ENCODE results near the gene THTPA.
"Not testable (repeated sequence)": the region's sequence is repeated elsewhere in the genome, so short reads cannot be mapped to it uniquely, and the experiment has no call there.

THTPA gene

DNA sequence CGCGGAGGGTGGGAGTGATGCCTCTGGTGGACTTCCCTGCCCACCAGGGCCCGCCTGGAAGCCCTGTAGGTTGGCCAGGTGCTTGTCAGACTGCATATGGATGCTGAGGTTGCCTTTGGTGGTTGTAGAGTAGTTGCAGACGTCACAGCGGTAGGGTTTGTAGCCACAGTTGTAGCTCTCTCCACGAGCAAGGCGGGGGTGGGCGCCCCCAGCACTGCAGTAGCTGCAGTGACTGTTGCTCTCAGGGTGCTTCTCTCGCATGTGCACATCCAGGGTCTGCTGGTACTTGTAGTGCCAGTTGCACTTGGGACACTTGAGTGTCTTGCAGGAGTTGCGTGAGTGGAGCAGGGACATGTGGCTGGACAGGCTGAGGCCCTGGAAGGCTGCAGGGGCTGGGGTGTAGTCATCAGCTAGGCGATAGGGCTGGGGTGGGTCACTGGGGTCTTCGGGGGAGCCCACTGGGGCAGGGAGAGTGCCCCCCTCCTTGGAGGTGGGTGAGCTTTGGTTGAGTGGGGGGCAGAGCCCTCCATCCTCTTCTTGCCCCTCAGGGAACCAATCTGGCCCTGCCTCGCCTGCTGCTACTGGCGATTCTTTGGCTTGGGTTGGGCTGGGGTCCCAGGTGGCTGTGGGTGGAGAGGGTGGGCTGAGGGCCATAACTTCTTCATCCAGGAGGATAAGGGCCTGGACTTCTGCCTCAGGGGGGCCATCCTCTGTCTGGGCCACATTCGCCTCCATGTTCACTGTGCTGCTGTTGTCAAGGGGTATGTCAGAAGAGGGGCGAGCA is 22.2 kb upstream of the THTPA start:
- DNase-seq (ENCODE audit: low read depth in 2 of 2), result no peak

DNA sequence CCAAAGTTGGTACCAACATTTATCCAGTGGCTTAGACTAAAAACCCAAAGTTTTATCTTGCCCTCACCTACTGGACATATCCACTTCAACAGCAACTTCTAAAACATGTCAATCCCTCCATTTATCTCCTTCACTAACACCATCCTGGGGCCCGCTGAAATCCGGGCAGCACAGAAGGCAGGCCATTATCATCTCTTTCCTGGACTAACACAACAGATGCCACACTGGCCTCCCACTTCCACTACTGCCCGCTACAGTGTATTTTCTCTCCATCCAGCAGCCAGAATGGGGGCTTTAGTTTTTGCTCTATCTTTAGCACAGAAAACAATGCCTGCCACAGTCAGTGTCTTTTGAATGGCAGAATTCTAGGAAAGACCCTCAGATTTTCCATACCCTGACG is 20.1 kb upstream of the THTPA start:
- no peak for DNase-seq (ENCODE audit: low read depth in 2 of 2)

DNA sequence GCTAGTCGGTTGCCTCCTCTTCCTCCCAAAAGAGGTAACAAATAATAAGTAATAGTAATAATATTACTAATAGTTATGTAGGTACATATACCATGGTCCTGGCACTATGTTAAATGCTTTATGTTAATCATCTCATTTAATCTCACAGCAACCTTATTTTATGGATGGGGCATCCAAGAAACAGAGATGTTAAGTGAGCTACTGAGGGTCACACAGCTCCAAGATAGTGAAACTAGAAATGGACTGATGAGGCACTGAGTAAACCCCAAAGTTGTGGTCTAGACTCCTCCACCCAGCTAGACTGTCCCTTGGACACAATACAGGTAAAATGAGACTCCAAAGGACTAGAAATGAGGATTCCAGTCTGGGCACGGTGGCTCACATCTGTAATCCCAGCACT is 19.6 kb upstream of the THTPA start:
- DNase-seq (ENCODE audit: low read depth in 2 of 2), result no peak

GRCh38 chr14:23536906-23537305 is 19.2 kb upstream of the THTPA start:
- DNase-seq (ENCODE audit: low read depth in 2 of 2), result not testable (repeated sequence)

DNA sequence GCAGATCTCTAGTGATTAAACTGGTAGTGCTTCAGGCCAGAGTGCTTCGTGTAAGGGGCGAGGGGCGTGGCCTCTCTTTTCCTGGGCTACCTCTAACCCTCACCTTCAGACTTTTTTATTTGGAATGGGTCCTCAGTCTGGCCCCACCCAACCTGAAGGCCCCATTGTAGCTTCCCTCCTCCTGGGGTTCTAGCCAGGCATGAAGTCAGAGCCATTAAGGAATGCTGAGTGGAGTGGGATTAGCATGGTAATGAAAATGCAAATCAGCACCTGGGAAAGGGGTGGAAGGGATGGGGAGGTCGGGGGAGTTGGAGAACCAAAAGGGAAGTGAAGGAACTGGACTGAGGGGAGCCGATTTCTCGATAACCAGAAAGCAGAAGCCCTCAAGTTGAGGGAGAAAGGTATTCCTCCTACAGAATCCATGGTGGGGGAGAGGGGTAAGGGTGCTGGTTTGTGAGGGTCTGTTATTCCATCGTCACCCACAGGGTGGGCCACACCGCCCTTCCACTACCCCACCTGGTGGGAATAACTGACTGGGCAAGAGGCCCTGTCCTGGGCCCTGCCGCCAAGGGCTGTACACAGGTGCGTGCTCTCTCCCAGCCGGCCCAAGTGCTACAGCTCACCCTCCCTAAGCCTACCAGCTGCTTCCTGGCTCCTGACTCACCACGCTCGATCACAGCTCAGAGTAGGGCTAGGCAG is 18.6 kb upstream of the THTPA start:
- DNase-seq (ENCODE audit: low read depth in 2 of 2), result no peak

DNA sequence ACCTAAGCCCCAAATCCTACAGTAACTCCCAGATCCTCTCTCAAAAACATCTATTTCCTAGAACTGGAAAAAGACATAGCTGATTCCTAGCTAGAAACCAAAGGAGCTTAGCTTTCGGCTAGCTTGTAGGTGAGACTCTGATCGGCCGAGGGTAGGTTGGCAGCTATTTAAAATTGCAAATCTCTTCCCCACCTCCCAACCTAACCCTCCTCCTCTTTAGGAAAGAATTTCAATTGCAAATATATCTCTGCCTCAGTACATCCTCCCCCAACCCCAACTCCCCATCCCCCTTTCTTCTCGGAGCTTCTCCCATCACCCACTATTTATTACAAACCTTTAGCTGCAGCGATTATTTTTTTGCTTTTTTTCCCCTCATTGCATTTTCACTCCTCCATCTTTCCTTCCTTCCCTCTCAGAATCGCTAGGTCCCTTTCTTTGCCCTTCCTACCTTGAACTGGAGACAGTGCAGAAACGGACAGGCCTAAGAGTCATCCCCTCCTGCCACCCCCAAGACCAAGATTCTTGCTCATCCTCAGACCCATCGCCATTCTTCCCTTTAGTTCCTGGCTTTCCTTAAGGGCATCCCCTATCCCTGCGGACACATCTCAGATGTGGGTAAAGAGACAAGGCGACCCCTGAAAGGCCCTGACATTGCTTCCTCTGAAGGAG is 17.9 kb upstream of the THTPA start:
- DNase-seq (ENCODE audit: low read depth in 2 of 2), result no peak

DNA sequence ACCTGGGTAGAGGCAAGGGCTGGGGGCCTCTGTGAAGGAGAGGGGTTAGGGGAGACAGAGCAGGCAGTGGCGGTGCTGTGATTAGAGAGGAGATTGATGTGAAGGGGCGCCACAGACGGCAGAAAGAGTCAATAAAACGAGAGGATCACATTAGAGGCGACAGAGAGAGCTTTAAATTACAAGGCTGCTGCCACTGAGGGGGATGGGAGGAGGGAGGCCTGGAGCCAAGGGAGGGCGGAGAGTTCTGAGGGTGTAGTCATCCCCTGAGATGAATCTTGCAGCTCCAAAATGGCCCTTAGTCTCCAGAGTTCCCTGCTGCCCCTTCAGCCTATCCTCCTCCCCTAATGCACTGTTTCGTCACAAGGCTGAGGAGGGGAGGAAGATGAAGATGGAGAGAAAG is 17.3 kb upstream of the THTPA start:
- no peak for DNase-seq (ENCODE audit: low read depth in 2 of 2)

DNA sequence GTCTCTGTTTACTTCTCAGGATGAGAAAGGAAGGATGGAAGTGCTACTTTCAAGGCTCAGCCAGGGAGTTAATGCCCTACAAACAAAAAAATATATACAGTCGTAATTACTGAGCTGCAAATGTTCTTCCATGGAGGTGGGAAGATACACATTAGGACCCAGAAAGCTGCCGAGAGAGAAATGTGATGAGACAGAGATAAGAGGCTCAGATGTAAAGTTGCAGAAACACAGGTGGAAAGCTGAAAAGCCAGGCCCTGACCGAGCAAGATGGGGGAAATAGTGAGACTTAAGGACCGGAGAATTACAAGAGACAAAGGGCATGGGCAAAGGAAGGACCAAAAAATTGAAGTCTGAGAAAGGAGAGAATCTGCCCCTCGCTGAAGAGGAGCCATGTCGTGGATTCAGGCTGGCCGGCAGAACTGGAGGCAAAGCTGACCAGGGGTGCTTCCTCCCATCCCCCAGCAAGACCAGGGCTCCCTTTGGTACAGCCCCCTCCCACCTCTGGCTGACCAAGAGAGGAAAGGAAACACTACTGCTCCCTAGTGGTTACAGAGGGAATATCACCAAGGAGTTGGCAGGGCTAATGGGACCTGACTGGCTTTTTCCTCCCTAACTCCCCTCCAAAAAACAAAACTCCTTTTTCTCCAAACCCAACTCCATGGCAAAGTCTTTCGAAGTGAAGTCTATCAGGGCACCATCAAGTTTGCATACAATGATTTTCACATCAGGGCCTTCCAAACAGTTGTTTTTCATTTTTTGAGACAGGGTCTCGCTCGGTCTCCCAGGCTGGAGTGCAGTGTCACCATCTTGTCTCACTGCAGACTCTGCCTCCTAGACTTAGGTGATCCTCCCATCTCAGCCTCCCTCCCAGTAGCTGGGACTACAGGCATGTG is 16.6 kb upstream of the THTPA start:
- DNase-seq (ENCODE audit: low read depth in 2 of 2), result no peak

- DNase-seq (ENCODE audit: low read depth in 2 of 2), result no peak
These were observed 16.0 kb upstream of the THTPA start for GRCh38 chr14:23540141-23540469.

DNA sequence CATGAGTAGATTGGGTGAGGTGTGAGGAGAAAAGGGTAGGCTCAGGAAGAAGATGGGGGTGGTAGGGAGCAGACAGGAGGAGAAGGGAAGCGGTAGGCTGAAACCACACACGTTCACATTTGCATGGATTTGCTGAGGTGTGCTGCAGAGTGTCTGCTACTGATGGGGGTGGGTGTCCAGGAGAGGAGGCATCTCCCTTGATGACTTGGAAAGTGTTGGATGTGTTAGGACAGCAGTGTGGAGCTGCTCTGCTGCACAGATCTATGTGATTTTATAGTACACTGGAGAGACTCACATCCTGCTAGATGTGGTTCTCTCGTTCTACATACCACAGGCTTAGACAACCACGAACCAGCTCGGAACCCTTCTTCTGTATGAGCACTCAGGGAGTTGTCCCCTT is 13.8 kb upstream of the THTPA start:
- DNase-seq (ENCODE audit: low read depth in 2 of 2), result no peak

- DNase-seq (ENCODE audit: low read depth in 2 of 2), result no peak
These were observed 12.7 kb upstream of the THTPA start for GRCh38 chr14:23543403-23543802.

DNA sequence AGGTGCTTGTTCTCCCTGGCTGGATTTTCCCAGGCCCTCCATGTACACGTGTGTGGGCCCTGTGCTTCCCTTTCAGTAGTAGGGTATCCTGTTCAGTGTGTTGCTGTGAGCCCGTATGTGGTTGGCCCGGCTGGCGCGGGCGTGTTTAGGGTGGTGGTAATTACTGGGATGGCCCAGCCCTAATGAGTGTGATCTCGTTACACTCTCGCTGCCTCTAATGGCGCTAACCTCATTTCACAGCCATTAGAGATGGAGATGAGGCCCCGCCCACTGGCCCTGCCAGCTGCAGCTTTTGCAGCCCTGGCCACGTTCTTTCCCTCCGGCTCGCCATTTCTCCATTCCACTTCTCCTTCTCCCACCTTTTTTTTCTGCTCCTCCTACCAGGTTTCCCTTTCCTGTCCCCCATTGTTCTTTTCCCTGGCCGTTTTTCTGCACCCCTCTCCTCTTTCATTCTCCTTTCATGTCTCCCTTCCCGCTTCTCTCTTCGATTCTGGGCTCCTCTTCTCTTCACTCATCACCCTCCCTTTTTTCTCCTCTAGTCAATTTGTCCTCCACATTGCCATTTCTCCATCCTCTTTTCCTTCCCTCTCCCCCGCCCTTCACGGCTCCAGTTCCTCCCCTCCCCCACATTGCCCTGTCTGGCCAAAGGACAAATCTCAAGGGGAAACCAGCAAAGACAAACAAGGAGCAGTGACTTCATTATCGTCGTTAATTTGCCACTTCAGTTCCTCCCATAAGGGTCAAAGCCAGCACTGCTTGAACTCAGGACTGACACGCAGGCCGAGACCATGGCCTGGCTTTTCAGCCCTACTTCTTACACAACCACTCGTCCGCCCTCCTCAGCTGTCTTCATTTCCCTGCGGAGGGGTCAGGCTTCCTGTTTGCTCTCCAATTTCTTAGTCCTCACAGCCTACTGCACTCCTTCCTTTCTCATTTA is 11.3 kb upstream of the THTPA start:
- no peak for DNase-seq (ENCODE audit: low read depth in 2 of 2)

DNA sequence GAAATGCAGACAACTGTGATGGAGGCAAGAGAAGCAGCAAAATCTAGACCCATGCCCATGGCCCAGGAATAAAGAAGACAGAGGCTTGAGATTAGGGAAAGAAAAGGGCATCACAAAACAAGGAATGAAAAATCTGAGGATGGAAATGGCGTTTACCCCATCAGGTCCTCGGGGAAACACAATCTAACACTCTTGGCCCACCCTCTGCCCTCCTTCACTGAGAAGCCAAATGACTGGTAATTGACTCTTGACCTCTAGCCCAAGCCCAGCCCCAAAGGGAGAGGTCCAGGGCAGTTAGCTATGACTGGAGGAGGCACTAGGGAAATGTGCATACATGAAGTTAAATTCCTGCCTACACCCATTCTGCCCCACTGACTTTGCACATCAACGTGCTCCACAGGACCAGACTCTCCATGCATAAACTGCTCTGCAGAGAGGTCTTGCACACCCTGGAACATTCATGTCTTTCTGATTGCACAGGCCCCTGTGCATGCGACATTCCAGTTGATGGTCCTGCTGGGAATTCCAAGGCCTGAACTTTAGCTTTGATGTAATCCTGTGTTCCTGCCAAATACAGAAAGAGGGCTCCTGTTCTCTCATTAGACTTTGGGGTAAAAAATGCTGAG is 10.2 kb upstream of the THTPA start:
- no peak for DNase-seq (ENCODE audit: low read depth in 2 of 2)

- DNase-seq (ENCODE audit: low read depth in 2 of 2), result no peak
These were observed 9.5 kb upstream of the THTPA start for GRCh38 chr14:23546450-23547035.

DNA sequence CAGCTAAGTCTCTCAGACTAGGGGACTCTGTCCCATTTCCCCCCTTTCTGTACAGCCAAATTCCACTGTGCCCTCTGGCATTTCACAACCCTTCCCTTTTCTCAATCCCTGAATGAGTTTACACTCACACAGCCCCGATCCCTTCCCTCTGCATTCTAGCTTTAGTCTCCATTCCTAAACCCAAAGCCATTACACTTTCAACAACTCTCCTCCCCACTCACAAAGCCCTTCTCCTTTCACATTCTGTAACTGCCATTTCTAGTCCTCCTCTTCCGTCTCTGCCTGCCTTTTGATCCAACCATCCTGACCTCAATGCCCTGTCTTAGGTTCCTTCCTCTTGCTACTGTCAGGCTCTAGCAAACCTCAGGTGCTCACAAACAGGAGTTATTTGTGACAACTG is 8.1 kb upstream of the THTPA start:
- DNase-seq (ENCODE audit: low read depth in 2 of 2), result no peak

DNA sequence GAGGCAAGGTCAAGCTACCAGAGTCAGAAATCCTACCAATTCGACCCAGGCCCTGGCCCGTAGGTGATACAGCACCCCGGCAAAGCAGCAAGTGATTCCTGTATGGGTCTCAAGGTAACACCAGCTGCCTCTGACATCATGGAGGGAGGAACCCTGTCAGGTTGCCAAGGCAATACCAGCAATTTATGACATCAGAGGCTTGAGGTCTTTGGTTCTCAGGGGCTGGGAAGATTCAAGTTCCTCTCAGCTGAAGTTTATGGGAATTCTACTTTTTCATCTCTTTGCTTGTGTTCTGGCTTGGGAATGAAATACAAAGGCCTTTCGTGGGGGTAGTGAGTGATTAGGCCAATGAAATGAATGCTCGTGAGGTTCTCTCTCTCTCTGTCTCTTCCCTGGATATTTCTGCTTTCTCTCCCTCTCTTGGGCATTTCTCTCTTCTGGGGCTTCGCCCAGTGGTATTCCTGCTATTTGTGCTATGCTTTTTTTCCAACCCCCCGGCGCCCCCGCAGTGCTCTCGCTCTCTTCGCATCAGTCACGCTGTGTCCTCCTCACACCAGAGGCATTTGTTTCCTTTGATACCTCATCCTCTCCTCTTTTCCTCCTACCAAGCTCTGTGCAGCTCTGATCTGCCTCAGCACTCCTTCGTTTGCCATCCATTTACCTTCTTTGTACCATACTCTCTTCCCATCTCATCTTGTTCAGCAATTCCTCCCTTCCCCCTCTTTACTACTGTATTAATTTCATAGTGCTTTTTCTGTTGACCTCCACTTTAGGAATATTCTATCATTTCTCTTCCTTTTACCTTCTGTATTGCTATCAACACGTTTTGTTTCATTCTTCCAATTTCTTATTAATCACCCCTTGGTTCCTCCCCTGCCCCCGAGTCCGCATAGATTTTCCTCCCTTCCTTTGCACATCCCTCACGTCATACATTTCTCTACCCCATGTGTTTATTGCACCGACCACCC is 7.4 kb upstream of the THTPA start:
- DNase-seq (ENCODE audit: low read depth in 2 of 2), result no peak

DNA sequence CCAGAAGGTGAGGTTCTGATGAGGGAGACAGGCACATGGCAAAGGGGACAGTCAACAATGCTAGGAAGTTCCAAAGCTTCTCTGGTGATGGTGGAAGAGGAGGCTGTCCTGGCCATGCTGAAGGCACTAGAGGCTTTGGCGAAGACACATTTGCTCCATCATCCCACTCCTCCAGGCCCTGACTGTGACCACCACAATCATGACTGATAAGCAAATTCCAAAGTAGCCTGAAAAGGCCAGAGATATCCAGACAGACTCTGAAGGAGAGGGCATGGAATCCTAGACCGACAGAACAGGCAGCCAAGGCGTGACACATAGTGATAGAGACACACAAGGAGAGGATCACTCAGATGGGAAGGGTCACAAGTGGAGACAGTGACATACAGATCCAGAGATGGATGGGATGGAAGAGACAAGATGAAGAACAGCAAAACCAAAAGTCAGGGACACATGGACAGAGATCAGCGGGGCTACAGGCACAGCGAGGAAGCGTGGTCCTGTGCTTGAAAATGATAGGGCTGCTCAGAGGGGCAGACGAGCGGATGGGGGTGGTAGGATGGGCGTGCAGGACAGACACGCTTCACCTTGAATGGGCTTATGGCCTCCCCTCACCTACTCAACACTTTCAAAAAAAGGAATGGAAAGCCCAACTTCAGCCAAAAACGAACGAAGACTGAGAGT is 5.8 kb upstream of the THTPA start:
- no peak for DNase-seq (ENCODE audit: low read depth in 2 of 2)

DNA sequence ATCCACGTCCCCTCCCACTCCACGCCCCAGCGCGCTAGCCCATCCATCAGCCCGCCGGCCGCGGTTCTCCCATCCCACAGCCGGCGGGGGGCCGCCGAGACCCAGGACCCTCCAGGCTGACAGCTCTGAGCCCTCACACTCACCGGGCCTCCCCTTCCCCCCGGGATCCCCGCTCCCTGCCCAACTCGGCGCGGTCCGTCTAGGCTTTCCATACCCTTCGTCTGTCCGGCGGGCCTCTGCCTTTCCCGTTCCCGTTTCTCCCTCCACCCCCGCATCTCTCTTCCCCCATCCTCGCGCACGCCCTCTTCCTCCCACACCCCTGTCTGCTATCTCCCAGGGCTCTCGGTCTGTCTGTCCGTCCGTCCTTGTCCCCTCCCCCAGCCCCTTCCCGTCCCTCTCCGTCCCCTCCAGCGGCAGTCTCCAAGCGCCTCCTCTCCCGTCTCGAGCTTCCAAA is 5.2 kb upstream of the THTPA start:
- DNase-seq (ENCODE audit: low read depth in 2 of 2), result no peak

Data from stimulated activated CD4-positive, alpha-beta T cell treated with anti-CD3 and anti-CD28 coated beads, Interleukin-1b, Interleukin-23, amount 100 ng/mL, for 1 hour (primary cell).